T1000 (cell line): Measurements from ENCODE around the gene C16orf95.
"Not testable (repeated sequence)": the region's sequence is repeated elsewhere in the genome, so short reads cannot be mapped to it uniquely, and the experiment has no call there.

Experiments
- DNase-seq: peaks from one replicate; lab custom pipeline; 2025; ENCODE audit warnings: mixed read lengths; lab: John Stamatoyannopoulos, UW

C16orf95 gene, protein sequence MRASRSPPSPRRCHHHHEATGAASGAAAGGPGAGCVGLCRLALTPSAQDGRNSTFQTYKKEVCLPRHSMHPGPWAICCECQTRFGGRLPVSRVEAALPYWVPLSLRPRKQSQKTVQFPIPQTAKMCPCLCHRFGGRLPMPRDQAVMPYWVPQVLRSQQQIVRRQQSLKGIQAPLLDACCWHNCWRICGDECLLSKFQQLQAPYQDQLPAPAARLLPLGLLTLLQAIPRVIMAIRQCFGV

GRCh38 chr16:87316923-87317749 lies at the start of gene C16orf95:
C16orf95 (minus strand) TSS chr16:87317392; CDS start chr16:87317242, 150 bp downstream.
- DNase-seq = peak; percentile 85

GRCh38 chr16:87366930-87367329 lies 49.7 kb upstream of the C16orf95 start:
- DNase-seq = no peak

DNA sequence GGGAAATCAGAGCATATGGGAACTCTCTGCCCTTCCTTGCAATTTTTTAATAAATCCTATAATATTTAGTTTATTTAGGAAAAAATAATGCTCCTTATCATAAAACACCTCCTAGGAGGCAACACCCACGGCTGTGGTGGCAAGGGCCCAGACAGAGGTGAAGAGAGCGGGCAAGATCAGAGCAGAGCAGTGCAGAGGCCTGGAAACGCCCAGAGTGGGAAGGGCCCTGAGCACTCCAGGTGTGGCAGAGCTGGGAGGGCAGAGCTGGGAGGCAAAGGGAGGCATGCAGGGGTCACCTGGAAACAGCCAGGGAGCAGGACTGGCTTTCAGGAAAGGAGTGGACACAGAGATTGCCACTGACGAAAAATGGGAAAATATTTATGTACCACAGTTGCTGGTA lies 49.1 kb upstream of the C16orf95 start:
- DNase-seq = no peak

DNA sequence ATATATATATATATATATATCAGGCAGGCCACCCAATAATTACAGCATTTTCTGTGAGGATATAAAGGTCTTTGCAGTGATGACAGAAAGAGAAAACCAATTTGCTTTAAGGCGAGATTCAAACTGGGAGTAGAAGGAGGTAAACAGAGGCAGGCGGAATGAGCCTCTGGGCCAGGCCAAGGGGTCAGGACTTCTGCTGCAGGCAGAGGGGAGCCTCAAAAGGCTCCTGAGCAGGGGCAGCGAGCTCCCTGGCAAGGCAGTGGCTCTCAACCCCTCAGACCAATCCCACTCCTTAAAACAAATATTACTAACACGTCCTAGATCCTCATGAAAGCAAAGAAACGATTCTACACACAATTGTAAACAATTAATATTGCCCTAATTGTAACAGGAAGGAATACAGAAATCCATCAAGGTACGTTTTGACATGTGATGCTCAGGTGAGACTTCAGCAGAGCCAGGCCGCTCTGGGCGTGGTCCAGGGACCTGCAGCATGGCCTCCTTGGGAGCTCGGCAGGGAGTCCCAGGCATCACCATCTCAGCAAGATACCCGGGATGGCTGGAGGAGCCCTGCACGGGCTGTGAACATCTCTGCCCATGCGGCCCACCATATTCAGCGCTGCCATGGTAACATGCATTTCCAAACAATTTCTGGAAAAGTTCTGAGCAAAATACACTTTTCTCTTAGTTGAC lies 48.0 kb upstream of the C16orf95 start:
- DNase-seq = no peak

GRCh38 chr16:87363771-87364455 lies 46.7 kb upstream of the C16orf95 start:
- no peak for DNase-seq

- DNase-seq = not testable (repeated sequence)
Measured at GRCh38 chr16:87362828-87363559, 45.8 kb upstream of the C16orf95 start.

- no peak for DNase-seq
Measured at GRCh38 chr16:87361916-87362619, 44.9 kb upstream of the C16orf95 start.

- no peak for DNase-seq
Measured at GRCh38 chr16:87360862-87361610, 43.8 kb upstream of the C16orf95 start.

DNA sequence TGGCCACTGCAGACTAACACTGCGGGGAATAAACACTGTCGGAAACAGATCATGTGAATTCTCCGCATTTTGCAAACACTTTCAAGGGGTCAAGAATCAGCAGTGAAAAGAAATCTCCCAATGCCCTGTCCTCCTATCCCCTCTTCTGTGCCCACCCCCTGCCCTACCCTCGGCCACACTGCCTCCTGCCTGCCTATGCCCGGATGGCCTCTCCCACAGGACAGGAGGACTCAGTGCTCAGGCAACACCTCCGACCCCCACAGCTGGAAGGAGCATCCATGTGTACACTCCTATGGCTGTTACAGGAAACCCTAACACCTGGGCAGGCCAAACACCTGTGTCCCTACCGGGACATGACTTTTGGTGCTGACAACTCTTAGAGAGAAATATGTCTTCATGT lies 41.9 kb upstream of the C16orf95 start:
- no peak for DNase-seq

DNA sequence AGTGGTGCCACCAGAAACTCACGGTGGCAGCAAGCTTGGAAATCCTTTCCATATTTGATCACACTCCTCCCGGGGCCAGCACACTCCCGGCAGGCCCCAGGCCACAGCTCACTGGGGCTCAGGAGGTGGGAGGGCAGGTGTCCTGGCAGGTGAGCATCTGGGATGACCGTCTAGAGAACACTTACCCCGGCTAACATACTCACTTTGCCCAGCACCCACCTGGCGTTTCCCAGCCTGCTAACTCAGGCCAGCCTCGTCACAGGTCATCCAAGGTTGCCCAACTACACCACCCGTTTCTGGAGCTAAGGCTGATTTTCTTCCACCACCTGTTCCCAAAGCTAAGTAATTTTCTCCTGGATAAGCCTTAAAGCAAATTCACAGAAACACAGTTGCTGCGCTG lies 41.5 kb upstream of the C16orf95 start:
- DNase-seq = no peak

- DNase-seq = no peak
Measured at GRCh38 chr16:87358250-87358649, 41.1 kb upstream of the C16orf95 start.

DNA sequence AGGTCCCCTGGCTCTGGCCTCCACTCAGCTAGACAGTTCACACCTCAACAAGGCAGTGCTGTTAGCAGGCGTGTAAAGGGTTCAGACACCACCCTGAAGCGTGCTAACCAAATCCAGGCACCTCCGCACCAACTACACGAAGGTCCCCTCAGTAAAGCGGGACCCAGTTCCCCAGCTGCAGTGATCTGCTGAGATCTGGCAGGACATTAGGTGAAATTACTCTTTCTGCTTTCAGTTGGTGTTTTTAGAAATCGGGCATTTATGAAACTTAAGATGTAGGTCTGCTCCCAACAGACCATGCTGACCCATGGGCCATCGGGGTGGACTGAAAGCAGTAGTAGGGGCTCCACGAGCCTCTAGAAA lies 39.3 kb upstream of the C16orf95 start:
- DNase-seq = no peak

DNA sequence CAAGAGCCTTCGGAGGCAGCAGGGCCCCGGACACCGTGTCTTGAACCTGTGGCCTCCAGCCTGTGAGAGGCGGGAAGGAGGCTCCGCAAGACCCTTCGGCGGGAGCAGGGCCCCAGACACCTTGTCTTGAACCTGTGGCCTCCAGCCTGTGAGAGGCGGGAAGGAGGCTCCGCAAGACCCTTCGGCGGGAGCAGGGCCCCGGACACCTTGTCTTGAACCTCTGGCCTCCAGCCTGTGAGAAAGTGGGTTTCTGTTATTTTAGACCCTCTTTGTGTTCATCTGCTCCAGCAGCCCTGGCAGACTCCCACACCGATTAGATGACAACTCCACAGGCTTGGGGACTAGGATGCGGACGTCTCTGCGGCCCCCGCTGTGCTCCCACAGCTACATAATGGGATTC lies 36.4 kb upstream of the C16orf95 start:
- DNase-seq = no peak

DNA sequence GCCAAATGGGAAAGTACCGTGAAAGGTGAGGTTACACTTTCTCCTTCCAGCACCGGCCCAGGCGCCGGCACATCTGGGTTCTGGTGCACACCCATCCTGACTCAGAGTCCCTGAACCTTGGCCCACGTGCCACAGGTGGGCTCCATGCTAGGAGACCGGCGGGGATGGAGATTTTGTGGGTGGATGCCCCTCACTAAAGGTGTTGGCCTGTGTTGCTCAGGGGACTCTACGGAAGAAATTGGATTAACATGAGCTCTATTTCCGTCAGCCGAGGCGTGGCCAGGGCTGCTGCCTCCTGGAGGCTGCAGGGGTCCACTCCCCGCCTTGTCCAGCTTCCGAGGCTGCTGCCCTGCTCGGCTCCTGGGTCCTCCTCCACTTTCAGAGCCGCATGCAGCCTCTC lies 35.6 kb upstream of the C16orf95 start:
- no peak for DNase-seq

DNA sequence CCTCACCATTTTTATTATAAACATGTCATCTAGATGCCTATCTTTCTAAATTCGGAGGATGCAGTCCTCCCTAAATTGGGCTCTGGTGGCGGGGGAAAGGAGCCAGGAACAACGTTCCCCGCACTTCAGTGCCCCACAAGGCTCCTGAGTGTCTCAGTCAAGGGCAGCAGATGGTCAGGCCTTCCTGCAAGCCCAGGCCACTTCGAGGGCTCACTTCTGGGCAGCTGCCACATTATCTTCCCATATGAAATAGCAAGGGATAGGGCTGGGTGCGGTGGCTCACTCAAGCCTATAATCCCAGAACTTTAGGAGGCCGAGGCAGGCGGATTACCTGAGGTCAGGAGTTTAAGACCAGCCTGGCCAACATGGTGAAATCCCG lies 34.1 kb upstream of the C16orf95 start:
- no peak for DNase-seq

DNA sequence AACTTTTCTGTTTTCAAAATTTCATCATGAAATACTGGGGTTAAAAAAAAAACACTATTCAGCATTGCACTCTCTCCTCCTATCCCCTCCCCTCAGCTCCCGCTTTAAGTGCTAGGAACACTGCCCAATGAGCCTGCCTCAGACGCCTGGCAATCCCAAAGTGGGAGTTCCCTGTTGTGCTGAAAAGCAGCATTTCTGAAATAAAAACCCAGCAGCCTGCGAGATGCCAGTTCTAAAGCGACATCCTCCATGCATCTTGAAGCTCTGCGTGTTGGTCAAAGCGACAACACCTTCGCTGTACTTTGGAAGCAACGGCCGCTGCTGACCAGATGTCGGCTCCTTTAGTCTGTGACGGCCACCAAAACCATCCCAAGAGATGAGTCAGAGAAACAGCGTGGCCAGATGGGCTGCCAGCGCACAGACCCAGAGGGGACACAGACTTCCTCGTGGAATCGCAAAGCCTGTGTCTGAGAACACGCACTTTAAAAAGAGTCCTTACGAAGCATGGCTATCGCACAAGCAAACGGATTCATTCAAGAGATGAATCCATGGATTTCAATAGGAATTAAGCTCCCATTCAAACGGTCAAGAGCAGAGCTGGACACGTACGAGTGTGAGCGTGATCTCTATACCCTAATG lies 33.6 kb upstream of the C16orf95 start:
- DNase-seq = no peak

DNA sequence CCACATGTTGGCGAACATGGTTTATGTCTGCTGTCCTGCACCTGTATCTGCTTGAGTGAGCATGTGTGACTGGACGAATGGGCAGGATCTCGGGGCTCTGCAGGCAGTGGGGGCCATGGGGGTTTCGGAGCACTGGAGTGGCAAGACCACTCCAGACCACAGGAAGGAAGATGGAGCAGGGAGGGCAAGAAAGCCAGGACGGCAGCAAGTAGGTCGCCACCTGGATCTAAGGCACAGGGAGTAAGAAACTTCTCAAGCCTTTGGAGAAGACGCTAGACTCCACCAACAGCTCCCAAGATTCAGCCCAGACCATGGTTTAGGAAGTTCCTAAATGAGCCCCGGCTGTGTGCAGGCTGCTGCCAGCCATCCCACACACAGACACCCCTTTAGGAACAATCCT lies 32.8 kb upstream of the C16orf95 start:
- DNase-seq = no peak

- DNase-seq = no peak
Measured at GRCh38 chr16:87348616-87349157, 31.5 kb upstream of the C16orf95 start.

DNA sequence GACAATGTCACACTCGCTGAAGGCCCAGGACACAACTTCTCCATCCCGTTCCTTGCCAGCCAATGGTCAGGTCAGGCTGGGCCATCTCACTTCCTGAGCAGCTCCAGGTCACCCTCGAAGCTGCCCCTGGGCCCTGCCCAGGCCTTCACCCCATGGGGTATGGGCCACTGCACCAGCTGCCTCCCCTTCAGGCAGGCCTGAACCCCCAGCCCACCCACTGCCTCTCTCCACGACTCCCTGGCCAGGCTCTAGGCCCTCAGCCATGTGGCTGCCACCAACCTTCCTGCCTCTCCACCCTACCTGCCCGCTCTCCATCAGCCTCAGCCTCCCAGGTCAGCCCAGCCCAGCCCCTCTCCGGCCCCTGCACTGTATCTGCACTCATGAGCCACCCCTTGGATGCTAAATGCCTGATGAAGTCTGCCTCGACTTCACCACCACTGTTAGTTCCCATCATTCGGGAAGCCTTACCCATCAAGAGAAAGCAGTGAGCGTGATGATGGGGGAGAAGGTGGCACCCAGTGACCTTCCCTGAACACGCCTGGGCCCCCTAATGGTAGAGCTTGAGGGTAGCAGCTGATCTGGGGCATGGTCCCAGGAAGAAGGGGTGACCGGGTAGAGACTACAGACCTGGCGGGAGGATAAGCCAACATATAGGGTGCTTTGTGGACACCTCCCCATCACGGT lies 30.9 kb upstream of the C16orf95 start:
- no peak for DNase-seq
